Naive B cell (primary cell): ENCODE results near the gene OPRM1. TPM values are rescaled to one million over a fixed set of nuclear protein-coding genes. Genes with fewer than 3 reads are reported as not detected.
A peak's percentile ranks its signal among the peaks of the same experiment; 100 is the strongest.
"Not testable (repeated sequence)": the region's sequence is repeated elsewhere in the genome, so short reads cannot be mapped to it uniquely, and the experiment has no call there.

Experiments
- ATAC-seq, 2 donors: fragments of 150-1000 bp; cut with Tn5 transposase; 2 replicates each; pipeline ENCODE4 v1.10.0; 2021; ENCODE audit warnings: low read depth in 2 of 2, mild to moderate bottlenecking in 2 of 2, moderate library complexity in 2 of 2
- DNase-seq: peaks from one replicate; pipeline ENCODE4 v3.0.0; 2022
- H3K27ac Mint-ChIP-seq, 6 donors: one replicate each; pipeline ENCODE4 v1.8.0; 2020 to 2022; ENCODE audit warnings: mild to moderate bottlenecking in 6 of 6, mixed read lengths in 6 of 6, moderate library complexity in 5 of 6, inconsistent platforms in 2 of 6
- H3K27me3 Mint-ChIP-seq, 3 donors: one replicate each; pipeline ENCODE4 v1.8.0; 2021 to 2022; ENCODE audit warnings: mixed read lengths in 3 of 3, mild to moderate bottlenecking in 1 of 3
- H3K36me3 Mint-ChIP-seq, 2 donors: one replicate each; pipeline ENCODE4 v1.8.0; 2020 to 2022; ENCODE audit warnings: mixed read lengths in 2 of 2, inconsistent platforms in 1 of 2, mild to moderate bottlenecking in 1 of 2
- H3K4me1 Mint-ChIP-seq, 3 donors: one replicate each; pipeline ENCODE4 v1.8.0; 2020 to 2022; ENCODE audit warnings: mixed read lengths in 3 of 3, inconsistent platforms in 1 of 3, mild to moderate bottlenecking in 1 of 3, moderate library complexity in 1 of 3
- H3K4me3 Mint-ChIP-seq, 8 donors: one replicate each; pipeline ENCODE4 v1.8.0; 2020 to 2022; ENCODE audit warnings: mild to moderate bottlenecking in 8 of 8, mixed read lengths in 8 of 8, moderate library complexity in 8 of 8, inconsistent platforms in 2 of 8
- H3K9me3 Mint-ChIP-seq, 7 donors: one replicate each; pipeline ENCODE4 v1.8.0; 2020 to 2022; ENCODE audit warnings: mixed read lengths in 7 of 7, mild to moderate bottlenecking in 5 of 7, inconsistent platforms in 2 of 7, moderate library complexity in 1 of 7
- polyA plus RNA-seq, 6 donors: library from polyadenylated mRNA; unstranded; fragments of 300-500 nt; fragmentation: Illumina TruSeq; gene quantifications; one replicate each; pipeline ENCODE4 v1.2.3, GENCODE V29; 2021; ENCODE audit warnings: low read depth in 6 of 6

OPRM1 gene
- polyA plus RNA-seq, 6 donors from 2014 or later, result not detected

- Mint-ChIP-seq H3K27ac (no peak overlapping the region), H3K4me3 (no peak overlapping the region), H3K27me3 (no peaks in the 10 kb centered on the region), H3K36me3 (no peaks in the 10 kb centered on the region), H3K4me1 (no peaks in the 10 kb centered on the region), H3K9me3 (peaks cover 1 to 9% (median 3%) of the 10 kb centered on the region in 7 donors)
- DNase-seq (no peak), ATAC-seq (no peak)
These were observed 18.1 kb downstream of the OPRM1 start for GRCh38 chr6:154057098-154057497.

- DNase-seq (no peak), ATAC-seq (no peak)
- Mint-ChIP-seq H3K9me3 (peaks cover 0 to 9% (median 3%) of the 10 kb centered on the region in 7 donors), H3K36me3 (no peaks in the 10 kb centered on the region), H3K4me3 (no peak overlapping the region), H3K4me1 (no peaks in the 10 kb centered on the region), H3K27me3 (no peaks in the 10 kb centered on the region), H3K27ac (no peak overlapping the region)
These were observed 20.1 kb downstream of the OPRM1 start for GRCh38 chr6:154058963-154059680.

- H3K27me3 Mint-ChIP-seq, result no peaks in the 10 kb centered on the region
- peaks cover 0 to 5% (median 3%) of the 10 kb centered on the region in 7 donors for H3K9me3 Mint-ChIP-seq
- H3K4me1 Mint-ChIP-seq, result no peaks in the 10 kb centered on the region
- no peak overlapping the region for H3K4me3 Mint-ChIP-seq
- H3K36me3 Mint-ChIP-seq, result no peaks in the 10 kb centered on the region
- DNase-seq, result no peak
- no peak for ATAC-seq
- H3K27ac Mint-ChIP-seq, result no peak overlapping the region
These were observed 21.0 kb downstream of the OPRM1 start for GRCh38 chr6:154060076-154060475.

GRCh38 chr6:154070041-154070440 is 31.0 kb downstream of the OPRM1 start:
- DNase-seq (no peak), ATAC-seq (no peak)
- Mint-ChIP-seq H3K4me3 (no peak overlapping the region), H3K27me3 (peaks cover 0 to 10% (median 0%) of the 10 kb centered on the region in 3 donors), H3K4me1 (no peaks in the 10 kb centered on the region), H3K27ac (no peak overlapping the region), H3K9me3 (peaks cover 0 to 9% (median 4%) of the 10 kb centered on the region in 7 donors), H3K36me3 (no peaks in the 10 kb centered on the region)

- H3K27ac Mint-ChIP-seq, result no peak overlapping the region
- peaks cover 0 to 9% (median 4%) of the 10 kb centered on the region in 7 donors for H3K9me3 Mint-ChIP-seq
- H3K36me3 Mint-ChIP-seq, result no peaks in the 10 kb centered on the region
- no peak overlapping the region for H3K4me3 Mint-ChIP-seq
- H3K27me3 Mint-ChIP-seq, result peaks cover 0 to 10% (median 0%) of the 10 kb centered on the region in 3 donors
- ATAC-seq, result no peak
- no peak for DNase-seq
- H3K4me1 Mint-ChIP-seq, result no peaks in the 10 kb centered on the region
These were observed 31.6 kb downstream of the OPRM1 start for GRCh38 chr6:154070657-154071056.

- H3K9me3 Mint-ChIP-seq, result peaks cover 0 to 9% (median 4%) of the 10 kb centered on the region in 7 donors
- H3K4me1 Mint-ChIP-seq, result no peaks in the 10 kb centered on the region
- ATAC-seq, result no peak
- peaks cover 0 to 10% (median 0%) of the 10 kb centered on the region in 3 donors for H3K27me3 Mint-ChIP-seq
- H3K4me3 Mint-ChIP-seq, result no peak overlapping the region
- H3K27ac Mint-ChIP-seq, result no peak overlapping the region
- DNase-seq, result no peak
- no peaks in the 10 kb centered on the region for H3K36me3 Mint-ChIP-seq
These were observed 32.2 kb downstream of the OPRM1 start for GRCh38 chr6:154071236-154071635.

- Mint-ChIP-seq H3K4me1 (no peaks in the 10 kb centered on the region), H3K27me3 (peaks cover 0 to 14% (median 0%) of the 10 kb centered on the region in 3 donors), H3K36me3 (no peaks in the 10 kb centered on the region), H3K9me3 (peaks cover 0 to 9% (median 4%) of the 10 kb centered on the region in 7 donors), H3K27ac (no peak overlapping the region), H3K4me3 (no peak overlapping the region)
- ATAC-seq, result no peak
- no peak for DNase-seq
These were observed 32.7 kb downstream of the OPRM1 start for GRCh38 chr6:154071711-154072110.

- H3K4me1 Mint-ChIP-seq, H3K27me3 Mint-ChIP-seq, DNase-seq, H3K4me3 Mint-ChIP-seq, ATAC-seq, H3K36me3 Mint-ChIP-seq, H3K27ac Mint-ChIP-seq: not testable (repeated sequence)
- peaks cover 0 to 13% (median 2%) of the 10 kb centered on the region in 7 donors for H3K9me3 Mint-ChIP-seq
These were observed 39.6 kb downstream of the OPRM1 start for GRCh38 chr6:154078596-154078995.

- Mint-ChIP-seq H3K36me3 (no peaks in the 10 kb centered on the region), H3K4me1 (no peaks in the 10 kb centered on the region), H3K9me3 (peaks cover 0 to 13% (median 0%) of the 10 kb centered on the region in 7 donors), H3K27me3 (peaks cover 0 to 6% (median 0%) of the 10 kb centered on the region in 3 donors), H3K4me3 (no peak overlapping the region), H3K27ac (peak overlapping the region in 1 of 6 donors; percentile 36)
- ATAC-seq, result no peak
- DNase-seq, result no peak
These were observed 41.6 kb downstream of the OPRM1 start for GRCh38 chr6:154080461-154081189.

GRCh38 chr6:154086510-154086909 is 47.5 kb downstream of the OPRM1 start:
- no peak overlapping the region for H3K27ac Mint-ChIP-seq
- no peaks in the 10 kb centered on the region for H3K4me1 Mint-ChIP-seq
- H3K27me3 Mint-ChIP-seq, result no peaks in the 10 kb centered on the region
- H3K4me3 Mint-ChIP-seq, result no peak overlapping the region
- ATAC-seq (no peak), DNase-seq (no peak)
- H3K9me3 Mint-ChIP-seq, result peaks cover 0 to 8% (median 0%) of the 10 kb centered on the region in 7 donors
- no peaks in the 10 kb centered on the region for H3K36me3 Mint-ChIP-seq

- Mint-ChIP-seq H3K9me3 (peaks cover 0 to 10% (median 0%) of the 10 kb centered on the region in 7 donors), H3K27me3 (peaks cover 0 to 6% (median 0%) of the 10 kb centered on the region in 3 donors), H3K36me3 (no peaks in the 10 kb centered on the region), H3K4me3 (no peak overlapping the region), H3K4me1 (no peaks in the 10 kb centered on the region), H3K27ac (no peak overlapping the region)
- ATAC-seq (no peak), DNase-seq (no peak)
These were observed 53.4 kb downstream of the OPRM1 start for GRCh38 chr6:154092326-154092962.

- Mint-ChIP-seq H3K27ac (no peak overlapping the region), H3K4me3 (no peak overlapping the region), H3K9me3 (peaks cover 0 to 9% (median 0%) of the 10 kb centered on the region in 7 donors), H3K4me1 (no peaks in the 10 kb centered on the region), H3K27me3 (peaks cover 0 to 6% (median 0%) of the 10 kb centered on the region in 3 donors), H3K36me3 (no peaks in the 10 kb centered on the region)
- no peak for ATAC-seq
- DNase-seq, result no peak
These were observed 54.4 kb downstream of the OPRM1 start for GRCh38 chr6:154093231-154094044.

GRCh38 chr6:154095571-154095970 is 56.5 kb downstream of the OPRM1 start:
- no peak for ATAC-seq
- H3K4me1 Mint-ChIP-seq, result no peaks in the 10 kb centered on the region
- peaks cover 0 to 6% (median 0%) of the 10 kb centered on the region in 3 donors for H3K27me3 Mint-ChIP-seq
- H3K4me3 Mint-ChIP-seq, result no peak overlapping the region
- DNase-seq, result no peak
- no peaks in the 10 kb centered on the region for H3K36me3 Mint-ChIP-seq
- no peak overlapping the region for H3K27ac Mint-ChIP-seq
- peaks cover 0 to 5% (median 2%) of the 10 kb centered on the region in 7 donors for H3K9me3 Mint-ChIP-seq
